ENCODE data around the gene SF3A2.

DNA sequence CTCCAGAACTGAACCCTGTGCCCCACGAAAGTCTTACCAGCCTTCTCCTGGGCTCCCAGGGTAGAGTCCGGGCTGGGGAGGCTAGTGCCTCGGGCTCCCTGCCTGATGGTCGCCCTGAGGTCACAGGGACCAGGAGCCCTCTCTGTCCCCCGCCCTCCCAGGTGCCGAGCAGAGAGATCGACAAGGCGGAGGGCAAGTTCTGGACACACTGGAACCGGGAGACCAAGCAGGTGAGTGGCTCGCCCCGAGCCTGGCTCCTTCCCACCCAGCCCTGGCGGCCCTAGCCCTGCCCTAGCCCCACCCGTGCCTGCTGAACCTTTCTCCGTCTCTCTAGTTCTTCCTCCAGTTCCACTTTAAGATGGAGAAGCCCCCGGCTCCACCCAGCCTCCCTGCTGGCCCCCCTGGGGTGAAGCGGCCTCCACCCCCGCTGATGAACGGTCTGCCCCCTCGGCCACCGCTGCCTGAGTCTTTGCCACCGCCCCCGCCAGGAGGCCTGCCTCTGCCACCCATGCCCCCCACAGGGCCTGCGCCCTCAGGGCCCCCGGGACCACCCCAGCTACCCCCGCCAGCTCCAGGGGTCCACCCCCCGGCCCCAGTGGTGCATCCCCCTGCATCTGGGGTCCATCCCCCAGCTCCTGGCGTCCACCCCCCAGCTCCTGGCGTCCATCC is 10.9 kb downstream of the SF3A2 start:
- TF ChIP-seq YY1 (IDR thresholded peaks at IDR 0.05; ENCODE audit: insufficient read depth, insufficient read length) (no peak), ZNF274 (IDR thresholded peaks at IDR 0.05; ENCODE audit: low read depth, low read length) (no peak), SUZ12 (IDR thresholded peaks at IDR 0.05; ENCODE audit: extremely low read depth, insufficient read depth, insufficient read length) (no peak)
